ENCODE results near the gene RHOXF2.
"Not testable (repeated sequence)": the region's sequence is repeated elsewhere in the genome, so short reads cannot be mapped to it uniquely, and the experiment has no call there.

- TF ChIP-seq, protein P1, sequence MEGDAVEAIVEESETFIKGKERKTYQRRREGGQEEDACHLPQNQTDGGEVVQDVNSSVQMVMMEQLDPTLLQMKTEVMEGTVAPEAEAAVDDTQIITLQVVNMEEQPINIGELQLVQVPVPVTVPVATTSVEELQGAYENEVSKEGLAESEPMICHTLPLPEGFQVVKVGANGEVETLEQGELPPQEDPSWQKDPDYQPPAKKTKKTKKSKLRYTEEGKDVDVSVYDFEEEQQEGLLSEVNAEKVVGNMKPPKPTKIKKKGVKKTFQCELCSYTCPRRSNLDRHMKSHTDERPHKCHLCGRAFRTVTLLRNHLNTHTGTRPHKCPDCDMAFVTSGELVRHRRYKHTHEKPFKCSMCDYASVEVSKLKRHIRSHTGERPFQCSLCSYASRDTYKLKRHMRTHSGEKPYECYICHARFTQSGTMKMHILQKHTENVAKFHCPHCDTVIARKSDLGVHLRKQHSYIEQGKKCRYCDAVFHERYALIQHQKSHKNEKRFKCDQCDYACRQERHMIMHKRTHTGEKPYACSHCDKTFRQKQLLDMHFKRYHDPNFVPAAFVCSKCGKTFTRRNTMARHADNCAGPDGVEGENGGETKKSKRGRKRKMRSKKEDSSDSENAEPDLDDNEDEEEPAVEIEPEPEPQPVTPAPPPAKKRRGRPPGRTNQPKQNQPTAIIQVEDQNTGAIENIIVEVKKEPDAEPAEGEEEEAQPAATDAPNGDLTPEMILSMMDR (IDR thresholded peaks at IDR 0.05) = not testable (repeated sequence)
- not testable (repeated sequence) for TF ChIP-seq POLR2A, POLR2AphosphoS5 (IDR thresholded peaks at IDR 0.05)
These were observed 30.0 kb upstream of the RHOXF2 start for GRCh38 chrX:120128306-120128846.
